ENCODE data around the gene CAP2.
A peak's percentile ranks its signal among the peaks of the same experiment; 100 is the strongest.
"Not testable (repeated sequence)": the region's sequence is repeated elsewhere in the genome, so short reads cannot be mapped to it uniquely, and the experiment has no call there.

The CAP2 gene

GRCh38 chr6:17504005-17504404 is 110.6 kb downstream of the CAP2 start:
- no peak for DNase-seq (ENCODE audit: low read depth)

- no peak for DNase-seq (ENCODE audit: low read depth)
Measured at GRCh38 chr6:17505062-17505476, 111.7 kb downstream of the CAP2 start.

DNA sequence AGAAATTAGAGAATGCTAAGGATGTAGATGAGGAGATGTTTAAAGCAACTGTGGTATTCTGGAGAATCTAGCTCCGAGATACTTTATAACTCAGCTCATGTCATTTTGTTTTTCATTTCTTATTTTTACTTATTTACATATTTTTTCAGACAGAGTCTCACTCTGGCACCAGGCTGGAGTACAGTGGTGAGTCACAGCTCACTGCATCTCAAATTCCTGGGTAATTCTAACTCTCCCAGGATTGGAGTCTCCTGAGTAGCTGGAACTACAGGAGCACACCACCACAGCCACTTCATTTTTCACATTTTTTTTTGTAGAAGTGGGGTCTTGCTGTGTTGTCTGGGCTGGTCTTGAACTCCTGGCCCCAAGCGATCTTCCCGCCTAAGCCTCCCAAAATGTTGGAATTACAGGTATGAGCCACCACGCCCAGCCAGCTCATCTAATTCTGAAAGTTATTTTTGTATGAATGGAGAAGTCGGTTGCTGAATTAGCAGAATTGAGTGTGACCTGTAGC is 112.4 kb downstream of the CAP2 start:
- peak; percentile 39 for DNase-seq (ENCODE audit: low read depth)

- no peak for DNase-seq (ENCODE audit: low read depth)
Measured at GRCh38 chr6:17506531-17506930, 113.1 kb downstream of the CAP2 start.

DNA sequence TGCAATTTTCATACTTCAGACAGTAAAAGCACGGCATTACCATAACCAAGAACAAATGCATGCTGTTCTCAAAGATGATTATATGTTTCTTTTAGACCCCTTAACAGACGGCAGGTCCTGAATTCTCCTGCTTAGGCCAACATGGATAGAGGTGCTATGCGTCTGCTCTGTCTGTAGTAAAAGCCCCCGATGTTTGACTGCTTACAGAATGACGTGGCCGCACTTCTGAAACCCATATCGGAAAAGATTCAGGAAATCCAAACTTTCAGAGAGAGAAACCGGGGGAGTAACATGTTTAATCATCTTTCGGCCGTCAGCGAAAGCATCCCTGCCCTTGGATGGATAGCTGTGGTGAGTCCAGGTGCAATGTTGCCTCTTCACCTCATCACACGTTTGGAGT is 113.6 kb downstream of the CAP2 start:
- DNase-seq (ENCODE audit: low read depth) = no peak

- no peak for DNase-seq (ENCODE audit: low read depth)
Measured at GRCh38 chr6:17511084-17511483, 117.7 kb downstream of the CAP2 start.

DNA sequence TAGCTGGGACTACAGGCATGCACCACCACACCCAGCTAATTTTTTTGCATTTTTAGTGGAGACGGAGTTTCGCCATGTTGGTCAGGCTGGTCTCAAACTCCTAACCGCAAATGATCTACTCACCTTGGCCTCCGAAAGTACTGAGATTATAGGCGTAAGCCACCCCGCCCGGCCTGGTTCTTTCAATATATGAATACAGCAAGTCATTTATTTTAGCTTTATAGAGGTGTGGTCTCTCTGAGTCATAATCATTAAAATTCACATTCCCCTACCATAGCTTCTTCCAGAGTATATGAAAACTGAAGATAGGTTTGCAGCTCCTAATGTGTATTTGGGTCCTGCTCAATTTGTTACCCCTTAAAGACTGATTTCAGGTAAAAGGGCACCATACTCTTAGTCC is 118.2 kb downstream of the CAP2 start:
- DNase-seq (ENCODE audit: low read depth) = no peak

GRCh38 chr6:17519120-17519519 is 125.7 kb downstream of the CAP2 start:
- no peak for DNase-seq (ENCODE audit: low read depth)

- DNase-seq (ENCODE audit: low read depth) = no peak
Measured at GRCh38 chr6:17525637-17526036, 132.2 kb downstream of the CAP2 start.

DNA sequence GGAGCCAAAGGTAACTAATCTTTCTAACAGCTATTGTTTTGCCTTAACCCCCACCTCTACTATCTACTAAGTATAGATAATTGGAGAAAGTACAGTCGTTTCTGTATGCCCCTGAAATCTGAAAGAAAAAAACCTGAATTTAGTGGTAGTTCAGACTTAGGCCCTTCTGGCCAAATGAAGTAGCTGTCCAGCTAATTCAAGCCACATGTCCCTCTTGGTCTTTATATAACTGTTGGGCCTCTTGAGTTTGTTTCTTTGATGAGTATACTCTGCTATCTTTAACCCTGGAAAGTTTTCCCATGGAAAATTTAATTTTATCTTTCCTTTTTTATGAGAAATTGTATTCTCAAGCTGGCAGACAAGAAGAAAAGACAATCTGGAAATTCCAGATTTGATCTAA is 133.7 kb downstream of the CAP2 start:
- no peak for DNase-seq (ENCODE audit: low read depth)

DNA sequence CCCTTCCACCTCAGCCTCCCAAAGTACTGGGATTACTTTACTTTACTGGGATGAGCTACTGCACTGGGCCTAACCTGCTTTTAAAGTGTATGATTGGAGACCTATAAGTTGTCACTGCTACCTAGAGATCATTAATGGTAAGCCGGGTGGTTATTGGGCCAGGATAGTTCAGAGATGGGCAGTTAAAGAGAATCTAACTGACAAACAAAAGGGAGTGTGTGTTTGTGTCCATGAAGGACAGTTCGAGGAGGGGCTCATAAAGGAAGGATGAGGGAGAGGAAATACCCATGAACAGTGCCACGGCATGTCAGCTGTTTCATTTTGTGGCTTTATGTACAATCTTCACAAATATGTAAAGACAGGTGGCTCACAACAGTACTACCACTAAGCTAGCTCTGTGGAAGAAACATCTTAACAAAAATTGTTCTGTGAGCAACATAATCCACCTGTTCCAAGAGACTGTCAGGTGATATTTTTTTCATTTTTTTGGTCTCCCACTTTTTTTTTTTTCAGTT is 137.0 kb downstream of the CAP2 start:
- no peak for DNase-seq (ENCODE audit: low read depth)

GRCh38 chr6:17536586-17536985 is 143.2 kb downstream of the CAP2 start:
- no peak for DNase-seq (ENCODE audit: low read depth)

DNA sequence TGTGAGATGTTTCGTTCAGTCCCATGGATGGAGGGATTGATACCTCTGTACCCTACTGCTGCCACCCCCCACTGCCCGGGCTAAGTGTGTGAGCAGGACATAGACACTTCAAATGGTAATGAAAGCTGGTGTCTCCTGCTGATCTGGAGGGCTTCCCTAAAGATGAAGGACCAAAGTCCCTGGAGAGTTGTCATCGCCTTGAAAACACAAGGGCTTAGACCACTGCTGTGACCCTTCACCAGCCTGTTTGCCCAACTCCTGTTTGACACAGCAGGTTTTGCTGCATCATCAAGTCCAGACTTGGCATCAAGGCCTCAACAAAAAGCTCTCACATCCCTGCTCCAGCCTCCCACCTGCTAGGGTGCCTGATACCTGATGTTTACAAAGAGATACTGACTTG is 148.8 kb downstream of the CAP2 start:
- DNase-seq (ENCODE audit: low read depth) = no peak

DNA sequence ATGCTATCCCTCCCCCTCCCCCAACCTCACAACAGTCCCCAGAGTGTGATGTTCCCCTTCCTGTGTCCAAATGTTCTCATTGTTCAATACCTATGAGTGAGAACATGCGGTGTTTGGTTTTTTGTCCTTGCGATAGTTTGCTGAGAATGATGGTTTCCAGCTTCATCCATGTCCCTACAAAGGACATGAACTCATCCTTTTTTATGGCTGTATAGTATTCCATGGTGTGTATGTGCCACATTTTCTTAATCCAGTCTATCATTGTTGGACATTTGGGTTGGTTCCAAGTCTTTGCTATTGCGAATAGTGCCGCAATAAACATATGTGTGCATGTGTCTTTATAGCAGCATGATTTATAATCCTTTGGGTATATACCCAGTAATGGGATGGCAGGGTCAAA is 152.3 kb downstream of the CAP2 start:
- DNase-seq (ENCODE audit: low read depth) = not testable (repeated sequence)

GRCh38 chr6:17551383-17551958 is 158.1 kb downstream of the CAP2 start:
- DNase-seq (ENCODE audit: low read depth) = no peak

DNA sequence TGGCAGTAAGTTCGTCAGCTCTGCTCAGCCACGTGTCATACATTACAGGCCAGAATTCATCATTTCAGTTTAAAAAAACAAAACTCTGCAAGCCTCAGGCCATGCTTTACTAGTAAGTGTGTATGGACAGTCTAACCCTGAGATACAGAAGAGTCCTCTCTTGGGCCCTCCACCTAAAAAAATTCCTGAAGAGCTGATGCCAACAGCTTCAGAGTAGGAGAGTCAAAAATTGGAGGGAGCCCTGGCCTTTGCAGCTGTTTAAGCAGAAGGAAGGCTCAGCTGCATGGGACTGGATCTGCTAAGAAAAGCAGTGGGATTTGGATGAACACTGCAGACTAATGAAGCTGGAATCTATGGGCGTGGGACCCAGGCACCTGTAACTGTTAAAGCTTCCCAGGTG is 159.5 kb downstream of the CAP2 start:
- DNase-seq (ENCODE audit: low read depth) = no peak

- DNase-seq (ENCODE audit: low read depth) = no peak
Measured at GRCh38 chr6:17556014-17556413, 162.6 kb downstream of the CAP2 start.

DNA sequence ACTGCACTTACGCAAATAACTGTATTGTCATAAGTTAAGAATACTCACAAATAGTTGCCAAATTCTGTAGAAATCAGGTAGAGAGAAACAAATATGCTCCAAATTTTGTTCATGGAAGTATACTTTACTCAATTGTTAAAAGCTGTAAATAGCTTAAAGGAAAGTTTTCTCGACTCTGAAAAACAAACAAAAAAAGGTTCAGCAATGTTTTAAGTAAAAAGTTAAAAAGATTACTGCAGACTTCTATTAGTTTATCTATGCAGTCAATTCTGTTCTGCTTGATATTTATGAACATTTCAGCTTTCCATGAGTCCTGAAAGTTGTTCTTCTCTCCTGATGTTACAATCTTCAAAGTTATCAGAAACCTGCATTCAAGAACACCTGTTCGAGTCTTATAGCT is 169.2 kb downstream of the CAP2 start:
- DNase-seq (ENCODE audit: low read depth) = no peak

DNA sequence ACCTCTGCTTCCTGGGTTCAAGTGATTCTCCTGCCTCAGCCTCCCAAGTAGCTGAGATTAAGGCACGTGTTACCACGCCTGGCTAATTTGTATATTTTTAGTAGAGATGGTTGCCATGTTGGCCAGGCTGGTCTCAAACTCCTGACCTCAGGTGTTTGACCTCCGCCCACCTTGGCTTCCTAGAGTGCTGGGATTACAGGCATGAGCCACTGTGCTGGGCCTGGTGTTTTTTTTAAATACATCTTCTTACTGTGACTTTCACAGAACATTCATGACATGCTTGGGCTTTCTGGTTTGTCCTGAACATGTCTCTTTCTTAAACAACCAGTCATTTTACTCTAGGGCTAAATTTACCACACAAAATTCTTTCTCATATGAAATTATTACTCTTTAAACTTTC is 172.0 kb downstream of the CAP2 start:
- DNase-seq (ENCODE audit: low read depth) = no peak

GRCh38 chr6:17574866-17575560 is 181.6 kb downstream of the CAP2 start:
- DNase-seq (ENCODE audit: low read depth) = peak; percentile 67

DNA sequence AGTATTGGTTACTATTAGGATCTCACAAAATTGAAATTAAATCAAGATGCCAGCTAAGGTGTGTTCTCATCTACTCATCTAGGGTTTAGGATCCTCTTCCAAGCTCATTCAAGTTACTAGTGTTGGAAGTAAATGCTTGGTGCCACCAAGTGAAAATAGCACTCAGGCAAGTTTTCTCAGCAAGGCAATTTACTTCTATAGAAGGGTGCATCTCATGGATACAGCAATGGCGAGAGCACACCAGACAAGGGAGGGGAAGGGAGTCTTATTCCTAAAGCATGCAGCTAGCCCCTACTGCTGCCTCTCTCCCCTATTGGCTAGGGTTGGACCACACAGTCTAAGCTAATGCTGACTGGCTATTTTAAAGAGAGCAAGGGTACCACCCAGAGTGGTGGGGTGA is 183.7 kb downstream of the CAP2 start:
- DNase-seq (ENCODE audit: low read depth) = no peak

DNA sequence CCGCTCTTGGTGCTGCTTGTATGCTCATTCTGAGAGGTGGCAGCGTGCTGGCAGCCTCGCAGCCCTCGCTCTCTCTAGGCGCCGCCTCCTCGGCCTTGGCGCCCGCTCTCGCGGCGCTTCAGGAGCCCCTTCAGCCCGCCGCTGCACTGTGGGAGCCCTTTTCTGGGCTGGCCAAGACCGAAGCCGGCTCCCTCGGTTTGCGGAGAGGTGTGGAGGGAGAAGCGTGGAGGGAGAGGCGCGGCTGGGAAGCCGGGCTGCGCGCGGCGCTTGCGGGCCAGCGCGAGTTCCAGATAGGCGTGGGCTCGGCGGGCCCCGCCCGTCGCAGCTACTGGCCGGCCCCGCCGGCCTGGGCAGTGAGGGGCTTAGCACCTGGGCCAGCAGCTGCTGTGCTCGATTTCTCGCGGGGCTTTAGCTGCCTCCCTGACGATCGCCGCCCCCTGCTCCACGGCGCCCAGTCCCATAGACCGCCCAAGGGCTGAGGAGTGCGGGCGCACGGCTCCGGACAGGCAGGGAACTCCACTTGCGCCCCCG is 187.2 kb downstream of the CAP2 start:
- no peak for DNase-seq (ENCODE audit: low read depth)

- DNase-seq (ENCODE audit: low read depth) = not testable (repeated sequence)
Measured at GRCh38 chr6:17581282-17581681, 187.9 kb downstream of the CAP2 start.
